Lung (tissue), 12 donors: ENCODE results near the gene RMI2. TPM values are rescaled to one million over a fixed set of nuclear protein-coding genes. Genes with fewer than 3 reads are reported as not detected.

Experiments
- ATAC-seq: fragments of 200-7000 bp; cut with Tn5 transposase; one replicate; pipeline ENCODE4 v1.9.1; 2020; ENCODE audit warnings: moderate number of reproducible peaks; ENCODE audit not compliant: insufficient read depth, low FRiP score
- DNase-seq, 3 donors: peaks; one replicate each; pipeline ENCODE4 v3.0.0-alpha.2; 2013 to 2017
- H3K27ac ChIP-seq, 2 donors: one replicate each; pipeline ENCODE4 v1.5.1; 2013; ENCODE audit warnings: mild to moderate bottlenecking in 2 of 2, moderate library complexity in 2 of 2, control low read depth in 1 of 2, inconsistent platforms in 1 of 2, low read depth in 1 of 2, low read length in 1 of 2
- H3K27me3 ChIP-seq, 3 donors: one replicate each; pipeline ENCODE4 v1.5.1; 2013; ENCODE audit warnings: low read length in 2 of 3; ENCODE audit not compliant: control insufficient read depth in 3 of 3, insufficient read depth in 3 of 3
- H3K36me3 ChIP-seq, 4 donors: one replicate each; pipeline ENCODE4 v1.5.1; 2013; ENCODE audit warnings: low read length in 4 of 4, mild to moderate bottlenecking in 1 of 4, moderate library complexity in 1 of 4; ENCODE audit not compliant: control insufficient read depth in 4 of 4, insufficient read depth in 4 of 4
- H3K4me1 ChIP-seq, 5 donors: one replicate each; pipeline ENCODE4 v1.5.1; 2013; ENCODE audit warnings: low read length in 5 of 5, mild to moderate bottlenecking in 2 of 5, moderate library complexity in 1 of 5; ENCODE audit not compliant: control insufficient read depth in 5 of 5, insufficient read depth in 5 of 5
- H3K4me3 ChIP-seq: one replicate; pipeline ENCODE4 v1.5.1; 2013; ENCODE audit warnings: mild to moderate bottlenecking, control low read depth, moderate library complexity
- H3K9ac ChIP-seq, 2 donors: one replicate each; pipeline ENCODE4 v1.5.1; 2013; ENCODE audit warnings: low read length in 2 of 2, control low read depth in 1 of 2; ENCODE audit not compliant: insufficient read depth in 1 of 2
- H3K9me3 ChIP-seq, 4 donors: one replicate each; pipeline ENCODE4 v1.5.1; 2013; ENCODE audit warnings: low read length in 3 of 4, mild to moderate bottlenecking in 1 of 4, moderate library complexity in 1 of 4; ENCODE audit not compliant: control insufficient read depth in 4 of 4, insufficient read depth in 3 of 4
- WGBS, 2 donors: extraction: QIAGEN DNeasy Blood & Tissue Kit; methylation state at CpG; one replicate each; pipeline ENCODE4 v1.1.7; 2013; 5-methylcytosine and 5-hydroxymethylcytosine counted together
- polyA plus RNA-seq, 2 donors: library from polyadenylated mRNA; stranded (reverse); fragments of 200-250 nt; gene quantifications; one replicate each; pipeline ENCODE4 v1.2.1, GENCODE V29; 2013
- total RNA-seq, 2 donors: library from RNA; depleted of rRNA in 1 of 2; stranded (reverse); fragments of >200 nt in 1 of 2; gene quantifications; one replicate each; pipeline ENCODE4 v1.2.1, GENCODE V29; 2014 to 2021
- TF ChIP-seq, protein P1 (sequence below): IDR thresholded peaks from 2 replicates; pipeline ENCODE4 v1.5.1; 2012; ENCODE audit warnings: mild to moderate bottlenecking; ENCODE audit errors: control extremely low read depth, extremely low read depth
- donor health status: control.
- donor health status: control.
- donor health status: Bipolar disorder and iron deficiency.
- donor health status: healthy.
- donor health status: DM: yes; HTN: yes; CAD: no.

Gene RMI2
- total and polyA plus RNA-seq, 4 donors: 2.5 to 7.2 (median 4.5) TPM

DNA sequence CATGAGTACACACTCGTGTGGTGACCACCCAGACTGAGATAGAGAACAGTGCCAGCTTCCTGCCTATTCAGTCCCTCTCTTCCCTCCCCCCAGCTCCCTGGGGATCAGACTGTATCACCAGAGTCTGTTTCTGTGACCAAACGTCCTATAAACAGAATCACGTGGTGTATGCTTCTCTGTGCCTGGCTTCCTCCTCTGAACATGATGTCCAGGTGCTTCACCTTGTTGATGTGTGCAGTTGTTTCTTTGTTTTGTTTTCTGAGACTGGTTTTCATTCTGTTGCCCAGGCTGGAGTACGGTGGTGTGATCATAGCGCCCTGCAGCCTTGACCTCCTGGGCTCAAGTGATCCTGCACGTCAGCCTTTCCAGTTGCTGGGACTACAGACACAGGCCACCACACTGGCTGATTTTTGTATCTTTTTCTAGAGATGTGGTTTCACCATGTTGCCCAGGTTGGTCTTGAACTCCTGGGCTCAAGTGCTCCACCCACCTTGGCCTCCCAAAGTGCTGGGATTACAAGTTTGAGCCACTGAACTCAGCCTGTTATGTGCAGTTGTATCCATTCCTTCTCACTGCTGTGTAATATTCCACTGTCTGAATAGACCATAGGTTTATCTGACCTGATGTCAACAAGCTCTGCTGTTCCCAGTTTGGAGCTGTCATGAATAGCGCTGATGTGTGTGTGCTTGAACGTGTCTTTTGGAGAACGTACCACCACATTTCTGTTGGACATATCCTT lies 35.2 kb upstream of the RMI2 start:
- H3K27me3 ChIP-seq: no peaks in the 10 kb centered on the region
- TF ChIP-seq, protein P1, sequence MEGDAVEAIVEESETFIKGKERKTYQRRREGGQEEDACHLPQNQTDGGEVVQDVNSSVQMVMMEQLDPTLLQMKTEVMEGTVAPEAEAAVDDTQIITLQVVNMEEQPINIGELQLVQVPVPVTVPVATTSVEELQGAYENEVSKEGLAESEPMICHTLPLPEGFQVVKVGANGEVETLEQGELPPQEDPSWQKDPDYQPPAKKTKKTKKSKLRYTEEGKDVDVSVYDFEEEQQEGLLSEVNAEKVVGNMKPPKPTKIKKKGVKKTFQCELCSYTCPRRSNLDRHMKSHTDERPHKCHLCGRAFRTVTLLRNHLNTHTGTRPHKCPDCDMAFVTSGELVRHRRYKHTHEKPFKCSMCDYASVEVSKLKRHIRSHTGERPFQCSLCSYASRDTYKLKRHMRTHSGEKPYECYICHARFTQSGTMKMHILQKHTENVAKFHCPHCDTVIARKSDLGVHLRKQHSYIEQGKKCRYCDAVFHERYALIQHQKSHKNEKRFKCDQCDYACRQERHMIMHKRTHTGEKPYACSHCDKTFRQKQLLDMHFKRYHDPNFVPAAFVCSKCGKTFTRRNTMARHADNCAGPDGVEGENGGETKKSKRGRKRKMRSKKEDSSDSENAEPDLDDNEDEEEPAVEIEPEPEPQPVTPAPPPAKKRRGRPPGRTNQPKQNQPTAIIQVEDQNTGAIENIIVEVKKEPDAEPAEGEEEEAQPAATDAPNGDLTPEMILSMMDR: no peak
- no peaks in the 10 kb centered on the region for H3K36me3 ChIP-seq
- DNase-seq (peak; percentile 51 to 74 (median 58)), ATAC-seq (no peak)
- 63 to 64% methylated on average over 9 of the region's 9 CpGs for WGBS, 2 donors
- no peak overlapping the region for H3K9ac ChIP-seq
- no peak overlapping the region for H3K27ac ChIP-seq
- no peak overlapping the region for H3K4me3 ChIP-seq
- H3K4me1 ChIP-seq: peaks cover 0 to 29% (median 10%) of the 10 kb centered on the region in 5 donors
- H3K9me3 ChIP-seq: no peaks in the 10 kb centered on the region

DNA sequence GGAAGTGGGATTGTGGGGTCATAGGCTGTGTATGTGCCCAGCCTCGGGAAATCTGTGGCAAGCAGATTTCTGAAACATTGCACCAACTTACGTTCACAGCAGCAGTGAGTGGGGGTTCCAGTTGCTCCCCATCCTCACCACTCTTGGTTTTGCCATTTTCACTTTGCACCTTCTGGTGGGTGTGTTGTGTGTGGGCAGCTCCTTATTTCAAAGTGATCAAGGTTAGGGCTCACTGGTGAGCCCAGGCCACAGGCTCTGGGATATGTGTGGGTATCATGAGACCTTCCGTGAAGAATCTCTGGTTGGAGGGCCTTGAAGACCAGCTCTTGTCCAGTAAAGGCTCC lies 34.7 kb upstream of the RMI2 start:
- no peaks in the 10 kb centered on the region for H3K36me3 ChIP-seq
- WGBS, 2 donors: 80 to 85% methylated on average over 3 of the region's 3 CpGs
- DNase-seq (no peak), ATAC-seq (no peak)
- H3K27me3 ChIP-seq: no peaks in the 10 kb centered on the region
- TF ChIP-seq, protein P1: no peak
- H3K4me3 ChIP-seq: no peak overlapping the region
- H3K9me3 ChIP-seq: no peaks in the 10 kb centered on the region
- H3K9ac ChIP-seq: no peak overlapping the region
- peaks cover 0 to 34% (median 16%) of the 10 kb centered on the region in 5 donors for H3K4me1 ChIP-seq
- no peak overlapping the region for H3K27ac ChIP-seq

DNA sequence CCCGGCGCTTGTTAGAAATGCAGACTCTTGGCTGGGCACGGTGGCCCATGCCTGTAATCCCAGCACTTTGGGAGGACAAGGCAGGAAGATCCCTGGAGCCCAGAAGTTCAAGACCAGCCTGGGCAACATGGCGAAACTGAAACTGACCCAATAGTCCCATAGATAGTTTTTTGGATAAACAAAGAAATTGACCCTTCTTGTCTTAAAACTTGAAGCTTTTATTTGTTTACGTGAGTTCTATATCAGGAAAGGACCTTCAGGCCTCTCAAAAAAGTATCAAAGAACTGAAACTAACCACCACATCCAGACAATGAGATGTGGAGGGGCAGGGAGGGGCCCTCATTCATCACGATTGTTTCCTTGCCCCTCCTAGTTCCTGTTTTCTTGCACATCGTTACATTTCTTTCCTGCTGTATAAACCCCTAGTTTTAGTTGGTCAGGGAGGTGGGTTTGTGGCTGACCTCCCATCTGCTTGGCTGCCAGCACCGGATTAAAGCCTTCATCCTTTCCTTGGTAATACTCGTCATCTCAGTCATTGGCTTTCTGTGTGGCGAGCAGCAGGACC lies 34.2 kb upstream of the RMI2 start:
- Histone ChIP-seq H3K4me1 (peaks cover 0 to 39% (median 18%) of the 10 kb centered on the region in 5 donors), H3K9ac (no peak overlapping the region), H3K36me3 (no peaks in the 10 kb centered on the region), H3K4me3 (no peak overlapping the region), H3K27ac (no peak overlapping the region), H3K9me3 (no peaks in the 10 kb centered on the region), H3K27me3 (no peaks in the 10 kb centered on the region)
- ATAC-seq (no peak), DNase-seq (peak in 1 of 3 donors; percentile 47)
- 45 to 51% methylated on average over 10 of the region's 10 CpGs for WGBS, 2 donors
- TF ChIP-seq, protein P1: no peak
